OCI-LY3 (cell line): ENCODE measurements around the gene SLC8A2.

Experiments
- EZH2phosphoT487 ChIP-seq: fragments of 200-600 bp; shearing (Covaris generic); IDR thresholded peaks from 2 replicates; pipeline ENCODE4 v1.6.1; 2018; ENCODE audit warnings: antibody characterized with exemption, mixed run types, low read depth
- TF ChIP-seq, protein P1 (sequence below): fragments of 200-600, 300-600 bp; sonication (generic); IDR thresholded peaks from 2 replicates; pipeline ENCODE4 v1.5.1; 2014; ENCODE audit warnings: antibody characterized with exemption, low read length, low read depth

DNA sequence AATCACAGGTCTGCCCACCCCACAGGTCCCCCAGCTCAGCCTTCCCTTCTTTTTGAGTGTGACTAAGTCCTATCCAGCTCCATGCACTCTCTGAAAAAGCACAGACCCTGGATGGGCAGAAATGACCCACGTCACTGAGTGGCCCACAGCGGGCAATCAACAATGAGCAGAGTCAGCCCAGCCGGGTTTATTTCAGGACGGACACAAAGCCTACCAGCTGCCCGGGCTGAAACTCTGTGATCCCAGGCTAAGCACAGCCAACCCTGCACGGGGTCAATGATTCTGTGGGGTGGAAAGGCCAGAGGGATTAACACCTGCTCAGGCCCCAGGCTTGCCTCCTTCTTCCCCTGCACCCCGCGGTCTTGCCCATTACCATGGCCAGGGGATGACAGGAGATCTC is 34.8 kb upstream of the SLC8A2 start:
- no peak for TF ChIP-seq EZH2phosphoT487
- TF ChIP-seq, protein P1, sequence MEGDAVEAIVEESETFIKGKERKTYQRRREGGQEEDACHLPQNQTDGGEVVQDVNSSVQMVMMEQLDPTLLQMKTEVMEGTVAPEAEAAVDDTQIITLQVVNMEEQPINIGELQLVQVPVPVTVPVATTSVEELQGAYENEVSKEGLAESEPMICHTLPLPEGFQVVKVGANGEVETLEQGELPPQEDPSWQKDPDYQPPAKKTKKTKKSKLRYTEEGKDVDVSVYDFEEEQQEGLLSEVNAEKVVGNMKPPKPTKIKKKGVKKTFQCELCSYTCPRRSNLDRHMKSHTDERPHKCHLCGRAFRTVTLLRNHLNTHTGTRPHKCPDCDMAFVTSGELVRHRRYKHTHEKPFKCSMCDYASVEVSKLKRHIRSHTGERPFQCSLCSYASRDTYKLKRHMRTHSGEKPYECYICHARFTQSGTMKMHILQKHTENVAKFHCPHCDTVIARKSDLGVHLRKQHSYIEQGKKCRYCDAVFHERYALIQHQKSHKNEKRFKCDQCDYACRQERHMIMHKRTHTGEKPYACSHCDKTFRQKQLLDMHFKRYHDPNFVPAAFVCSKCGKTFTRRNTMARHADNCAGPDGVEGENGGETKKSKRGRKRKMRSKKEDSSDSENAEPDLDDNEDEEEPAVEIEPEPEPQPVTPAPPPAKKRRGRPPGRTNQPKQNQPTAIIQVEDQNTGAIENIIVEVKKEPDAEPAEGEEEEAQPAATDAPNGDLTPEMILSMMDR, result no peak
